CD4-positive, alpha-beta T cell treated with Interleukin-12 subunit alpha and Interleukin-12 subunit beta, for 1 hour (primary cell): ENCODE data around the gene RAB8A.

ENCODE experiments used
- DNase-seq: peaks from one replicate; pipeline ENCODE4 v3.0.0-alpha.2; 2020

RAB8A gene

GRCh38 chr19:16111160-16111908, at the start of gene RAB8A:
Gene RAB8A (plus strand): TSS chr19:16111889. CDS start chr19:16111902, 13 bp downstream.
- peak; percentile 99 for DNase-seq

GRCh38 chr19:16061943-16062342, 49.7 kb upstream of the RAB8A start:
- no peak for DNase-seq

- peak; percentile 75 for DNase-seq
Measured at GRCh38 chr19:16062789-16063188, 48.9 kb upstream of the RAB8A start.

- DNase-seq = no peak
Measured at GRCh38 chr19:16064209-16064889, 47.3 kb upstream of the RAB8A start.

- DNase-seq = peak; percentile 74
Measured at GRCh38 chr19:16066611-16067104, 45.0 kb upstream of the RAB8A start.

- DNase-seq = no peak
Measured at GRCh38 chr19:16067205-16067938, 44.3 kb upstream of the RAB8A start.

GRCh38 chr19:16068696-16069259, 42.9 kb upstream of the RAB8A start:
- no peak for DNase-seq

- no peak for DNase-seq
Measured at GRCh38 chr19:16069813-16070365, 41.8 kb upstream of the RAB8A start.

- DNase-seq = peak; percentile 93
Measured at GRCh38 chr19:16070366-16070990, 41.2 kb upstream of the RAB8A start.

GRCh38 chr19:16071072-16071691, 40.5 kb upstream of the RAB8A start:
- no peak for DNase-seq

- DNase-seq = no peak
Measured at GRCh38 chr19:16073481-16073880, 38.2 kb upstream of the RAB8A start.

GRCh38 chr19:16073988-16074387, 37.7 kb upstream of the RAB8A start:
- DNase-seq = peak; percentile 39

- no peak for DNase-seq
Measured at GRCh38 chr19:16074488-16075365, 37.0 kb upstream of the RAB8A start.

GRCh38 chr19:16075430-16076153, 36.1 kb upstream of the RAB8A start:
- DNase-seq = no peak

GRCh38 chr19:16076154-16076957, 35.3 kb upstream of the RAB8A start, which contains the start of gene TPM4:
Gene TPM4 (plus strand): TSS chr19:16076495. CDS start chr19:16076566, 71 bp downstream.
- DNase-seq = peak; percentile 90

GRCh38 chr19:16076958-16077611, 34.6 kb upstream of the RAB8A start:
- peak; percentile 32 for DNase-seq

GRCh38 chr19:16077984-16078758, 33.5 kb upstream of the RAB8A start:
- no peak for DNase-seq
